ENCODE measurements around the gene ZC3H15.

GRCh38 chr2:186437719-186438118, 48.3 kb upstream of the ZC3H15 start:
- TF ChIP-seq POLR2A (IDR thresholded peaks at IDR 0.05; ENCODE audit: low read depth, low read length) (no peak), POLR2AphosphoS5 (IDR thresholded peaks at IDR 0.05; ENCODE audit: low read depth, low read length) (no peak), PAX5 (IDR thresholded peaks at IDR 0.05; ENCODE audit: insufficient read depth, low read length, severe bottlenecking) (no peak), TAF1 (IDR thresholded peaks at IDR 0.05; ENCODE audit: low read depth, low read length) (no peak)

All from GM12891 (cell line).